ENCODE measurements around the gene NPBWR2. TPM values are rescaled to one million over a fixed set of nuclear protein-coding genes. Genes with fewer than 3 reads are reported as not detected.
A peak's percentile ranks its signal among the peaks of the same experiment; 100 is the strongest.

Gene NPBWR2
- polyA plus RNA-seq, 3 donors = not detected

- intact Hi-C loops (cut with micrococcal nuclease) = loop anchor here (5.0 kb wide), 2 partner anchors 41 to 171 kb away; no protein-coding TSS in a partner anchor
- no peak for DNase-seq
- peaks cover 42 to 62% of the 10 kb centered on the region in 2 donors for H3K4me1 ChIP-seq (ENCODE audit: control insufficient read depth in 1 of 2, insufficient read depth in 2 of 2, low read length in 2 of 2)
- H3K4me2 ChIP-seq (replicated peaks; ENCODE audit: extremely low read depth, low read length, poor library complexity, severe bottlenecking) = peak overlapping the region; percentile 97
- no peaks in the 10 kb centered on the region for H3K36me3 ChIP-seq (replicated peaks in 1 of 2; ENCODE audit: control insufficient read depth in 1 of 2, insufficient read depth in 2 of 2, low read length in 2 of 2)
- H3K36me3 Mint-ChIP-seq = peaks cover 6 to 9% of the 10 kb centered on the region in 2 donors
- no peak overlapping the region for H2AFZ ChIP-seq (ENCODE audit: insufficient read depth, low read depth, low read length, poor library complexity, severe bottlenecking)
- H3K4me3 Mint-ChIP-seq = peak overlapping the region; percentile 79 to 95
- peaks cover 9 to 20% of the 10 kb centered on the region in 2 donors for H3K27me3 ChIP-seq (ENCODE audit: control insufficient read depth in 2 of 2, insufficient read depth in 2 of 2, low read length in 2 of 2)
- TF ChIP-seq CTCF (IDR thresholded peaks at IDR 0.05) = no peak
- peaks cover 2 to 6% (median 4%) of the 10 kb centered on the region in 7 donors for H3K9me3 Mint-ChIP-seq
- no peak overlapping the region for H3K27ac ChIP-seq (ENCODE audit: low read depth in 1 of 2, low read length in 2 of 2)
- H3K79me2 ChIP-seq (ENCODE audit: insufficient read depth, low read length) = peaks cover 55% of the 10 kb centered on the region
- no peak overlapping the region for H3K9ac ChIP-seq (ENCODE audit: insufficient read depth, low read length, poor library complexity, severe bottlenecking)
- H3K4me1 Mint-ChIP-seq = peaks cover 41% of the 10 kb centered on the region
- H3K4me3 ChIP-seq (replicated peaks in 1 of 3; ENCODE audit: low read depth in 2 of 3, low read length in 3 of 3) = peak overlapping the region in 2 of 3 experiments; percentile 88 to 94
- H3K27me3 Mint-ChIP-seq (ENCODE audit: low read depth in 3 of 3) = peaks cover 23 to 26% (median 24%) of the 10 kb centered on the region in 3 donors
- peaks cover 4 to 8% of the 10 kb centered on the region in 2 donors for H3K9me3 ChIP-seq (replicated peaks in 1 of 2; ENCODE audit: control insufficient read depth in 1 of 2, insufficient read depth in 1 of 2, low read length in 2 of 2)
- 90% methylated on average over 6 of the region's 6 CpGs for WGBS (ENCODE audit: insufficient coverage)
- H3K27ac Mint-ChIP-seq = peak overlapping the region in 2 of 7 donors; percentile 21 to 68
- peaks cover 87% of the 10 kb centered on the region for H4K20me1 ChIP-seq (ENCODE audit: insufficient read depth, low read length)
These were observed 25.8 kb downstream of the NPBWR2 start for GRCh38 chr20:64081624-64081964.

- Mint-ChIP-seq H3K9me3 (peaks cover 0 to 4% (median 1%) of the 10 kb centered on the region in 7 donors), H3K4me1 (peaks cover 47% of the 10 kb centered on the region), H3K27me3 (ENCODE audit: low read depth in 3 of 3) (peaks cover 22 to 25% (median 23%) of the 10 kb centered on the region in 3 donors), H3K27ac (peak overlapping the region; percentile 77 to 95 (median 87)), H3K4me3 (peak overlapping the region; percentile 94 to 95), H3K36me3 (peaks cover 4 to 11% of the 10 kb centered on the region in 2 donors)
- Histone ChIP-seq H3K27me3 (ENCODE audit: control insufficient read depth in 2 of 2, insufficient read depth in 2 of 2, low read length in 2 of 2) (peaks cover 9 to 19% of the 10 kb centered on the region in 2 donors), H3K27ac (ENCODE audit: low read depth in 1 of 2, low read length in 2 of 2) (peak overlapping the region; percentile 59 to 87), H3K4me1 (ENCODE audit: control insufficient read depth in 1 of 2, insufficient read depth in 2 of 2, low read length in 2 of 2) (peaks cover 47 to 67% of the 10 kb centered on the region in 2 donors), H3K9me3 (replicated peaks in 1 of 2; ENCODE audit: control insufficient read depth in 1 of 2, insufficient read depth in 1 of 2, low read length in 2 of 2) (peaks cover 0 to 8% of the 10 kb centered on the region in 2 donors), H3K36me3 (replicated peaks in 1 of 2; ENCODE audit: control insufficient read depth in 1 of 2, insufficient read depth in 2 of 2, low read length in 2 of 2) (peaks cover 3 to 4% of the 10 kb centered on the region in 2 donors), H3K4me2 (replicated peaks; ENCODE audit: extremely low read depth, low read length, poor library complexity, severe bottlenecking) (peak overlapping the region; percentile 97), H3K9ac (ENCODE audit: insufficient read depth, low read length, poor library complexity, severe bottlenecking) (peak overlapping the region; percentile 77), H2AFZ (ENCODE audit: insufficient read depth, low read depth, low read length, poor library complexity, severe bottlenecking) (no peak overlapping the region), H4K20me1 (ENCODE audit: insufficient read depth, low read length) (peaks cover 88% of the 10 kb centered on the region), H3K4me3 (replicated peaks in 1 of 3; ENCODE audit: low read depth in 2 of 3, low read length in 3 of 3) (peak overlapping the region; percentile 78 to 94 (median 88)), H3K79me2 (ENCODE audit: insufficient read depth, low read length) (peaks cover 61% of the 10 kb centered on the region)
- no peak for TF ChIP-seq CTCF (IDR thresholded peaks at IDR 0.05)
- 58% methylated on average over 12 of the region's 17 CpGs for WGBS (ENCODE audit: insufficient coverage)
- intact Hi-C loops (cut with micrococcal nuclease) = loop anchor here (5.0 kb wide), 2 partner anchors 41 to 171 kb away; no protein-coding TSS in a partner anchor
- DNase-seq = no peak
These were observed 26.3 kb downstream of the NPBWR2 start for GRCh38 chr20:64080813-64081623.
